Renal cortex interstitium (tissue), 11 donors: ENCODE data around the gene DUSP2. TPM values are rescaled to one million over a fixed set of nuclear protein-coding genes. Genes with fewer than 3 reads are reported as not detected.
"Not testable (repeated sequence)": the region's sequence is repeated elsewhere in the genome, so short reads cannot be mapped to it uniquely, and the experiment has no call there.

ENCODE experiments used
- DNase-seq, 11 donors: peaks; one replicate each; pipeline ENCODE4 v3.0.0-alpha.2; 2013; ENCODE audit warnings: low read depth in 9 of 11, low spot score in 4 of 11; ENCODE audit errors: extremely low read depth in 1 of 11
- polyA plus RNA-seq, 3 donors: library from polyadenylated mRNA; unstranded; fragments of 120-200 nt; gene quantifications; one replicate each; pipeline ENCODE4 v1.2.1, GENCODE V29; 2013; ENCODE audit not compliant: insufficient read length in 3 of 3

The DUSP2 gene
- polyA plus RNA-seq, 3 donors: 2.1 to 8.9 (median 2.9) TPM

DNA sequence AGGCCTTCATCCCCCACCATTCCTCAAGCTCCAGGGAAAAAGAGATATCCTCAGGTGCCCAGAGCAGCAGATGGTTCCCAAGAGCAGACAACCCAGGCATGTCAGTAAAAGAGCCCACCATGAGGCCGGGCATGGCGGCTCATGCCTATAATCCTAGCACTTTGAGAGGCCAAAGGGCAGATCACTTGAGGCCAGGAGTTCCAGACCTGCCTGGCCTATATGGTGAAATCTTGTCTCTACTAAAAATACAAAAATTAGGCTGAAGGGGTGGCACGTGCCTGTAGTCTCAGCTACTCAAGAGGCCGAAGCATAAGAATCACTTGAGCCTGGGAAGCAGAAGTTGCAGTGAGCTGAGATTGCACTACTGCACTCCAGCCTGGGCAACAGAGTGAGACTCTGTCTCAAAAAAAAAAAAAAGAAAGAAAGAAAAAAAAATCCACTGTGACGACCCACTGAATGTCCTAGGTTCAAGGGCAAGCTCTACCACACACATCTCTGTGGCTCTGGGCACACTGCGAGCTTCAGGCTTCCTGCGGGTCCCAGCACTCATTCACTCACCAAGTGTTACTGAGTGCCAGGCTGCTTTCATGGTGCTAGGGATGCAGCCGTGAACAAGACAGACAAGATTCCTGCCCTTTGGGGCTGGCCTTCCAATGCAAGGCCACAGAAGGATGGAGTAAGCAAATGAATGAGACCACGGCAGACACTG lies 6.5 kb upstream of the DUSP2 start:
- no peak for DNase-seq

DNA sequence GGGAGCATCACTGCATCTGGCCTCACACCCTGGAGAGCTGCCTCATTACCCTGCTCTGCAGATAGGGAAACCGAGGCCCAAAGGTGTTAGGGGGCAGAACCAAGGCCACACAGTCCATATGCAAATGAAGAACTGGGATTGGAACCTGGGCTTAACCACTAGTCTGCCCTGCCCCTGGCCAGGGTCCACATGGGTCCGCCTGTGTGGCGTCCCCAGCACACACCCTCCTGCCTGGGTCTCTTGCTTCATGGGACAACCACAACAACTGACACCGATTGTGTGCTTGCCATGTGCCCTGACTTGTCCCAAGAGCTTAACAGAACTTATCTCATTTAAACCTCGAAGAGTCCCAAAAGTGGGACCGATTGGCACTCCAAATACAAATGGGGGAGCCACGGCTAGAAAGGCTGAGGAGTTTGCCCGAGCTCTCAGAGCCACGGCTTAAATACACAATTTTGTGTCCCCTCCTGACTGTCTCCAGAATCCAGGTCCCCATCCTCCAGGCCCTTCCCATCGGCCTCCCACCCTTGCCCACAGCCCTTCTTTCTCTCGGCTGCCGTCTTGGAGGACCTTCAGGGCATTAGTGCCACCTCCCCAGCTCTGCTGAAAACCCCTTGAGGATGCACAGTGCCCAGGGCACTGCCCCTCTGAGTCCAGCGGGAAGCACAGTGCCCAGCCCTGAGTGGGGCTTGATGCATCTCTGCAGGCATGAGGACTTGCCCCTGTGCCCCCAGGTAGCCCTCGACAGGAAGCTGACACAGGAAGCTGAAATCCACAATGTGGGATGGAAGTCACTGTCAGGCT lies 5.8 kb upstream of the DUSP2 start:
- DNase-seq: no peak

DNA sequence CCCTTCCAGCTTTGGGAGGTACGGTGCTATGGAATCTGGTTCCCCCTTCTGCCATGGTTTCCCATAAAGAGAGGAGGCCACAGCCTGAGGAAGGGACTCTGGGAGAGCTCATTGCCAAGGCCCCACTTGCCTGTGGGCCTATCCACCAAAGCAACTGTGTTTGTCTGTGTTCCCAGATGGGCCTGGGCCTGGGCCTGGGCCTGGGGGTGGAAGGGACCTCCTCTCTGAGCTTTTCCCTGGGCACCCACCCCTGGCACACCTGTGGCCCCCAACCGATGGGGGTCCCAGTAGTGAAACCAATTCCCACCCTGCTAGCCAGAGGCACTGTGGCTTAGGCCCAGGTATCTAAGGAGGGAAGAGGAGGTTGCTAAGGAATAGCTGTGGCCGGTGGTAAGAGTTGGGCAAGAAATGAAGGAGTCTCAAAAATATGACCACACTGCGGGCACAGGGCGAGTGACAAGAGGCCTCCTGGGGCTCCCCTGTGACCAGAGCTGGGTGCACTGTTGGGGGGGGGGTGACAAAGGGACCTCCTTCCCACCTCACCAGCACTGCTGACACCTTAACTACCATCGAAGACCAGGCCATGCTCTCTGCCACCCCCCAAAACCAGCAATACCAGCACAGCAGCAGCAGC lies 4.9 kb upstream of the DUSP2 start:
- DNase-seq: no peak

DNA sequence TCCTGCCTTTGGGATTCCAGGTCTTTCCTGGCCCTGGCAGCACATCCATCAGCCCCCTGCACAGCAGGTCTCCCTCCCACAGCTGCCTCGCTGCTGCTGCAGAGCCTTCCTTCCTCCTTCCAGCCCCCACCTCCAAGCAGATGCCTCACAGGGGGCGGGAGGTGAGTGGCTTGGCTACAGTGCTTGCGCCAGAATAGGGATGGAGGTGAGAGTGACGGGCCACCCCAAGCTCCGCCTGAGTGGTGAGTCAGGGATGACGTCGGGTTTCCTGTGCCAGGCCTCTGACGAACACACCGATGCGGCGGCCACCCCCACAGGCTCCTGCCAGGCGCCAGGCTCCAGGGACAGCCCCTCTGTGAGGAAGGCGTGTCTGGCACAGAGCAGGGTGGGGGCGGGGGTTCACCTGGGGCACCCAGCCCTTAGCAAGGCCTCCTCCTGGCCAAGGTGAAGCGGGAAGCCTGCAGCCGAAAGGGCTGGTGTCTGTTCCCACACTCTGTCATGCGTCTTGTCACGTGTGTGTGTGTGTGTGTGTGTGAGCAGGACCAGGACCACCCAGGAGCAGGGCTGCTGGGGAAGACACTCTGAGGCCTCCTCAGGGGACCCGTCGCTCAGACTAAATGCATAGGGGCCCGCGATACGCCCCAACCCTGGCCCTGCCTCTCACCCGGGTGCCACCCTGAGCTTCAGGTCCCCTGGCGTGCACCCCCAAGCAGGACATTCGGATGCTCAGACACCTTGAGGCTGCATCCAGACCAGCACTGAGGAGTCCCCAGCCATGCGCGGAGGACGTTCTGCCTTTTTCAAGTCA lies 3.4 kb upstream of the DUSP2 start:
- DNase-seq: peak in 7 of 11 donors; percentile 67 to 77 (median 70)

DNA sequence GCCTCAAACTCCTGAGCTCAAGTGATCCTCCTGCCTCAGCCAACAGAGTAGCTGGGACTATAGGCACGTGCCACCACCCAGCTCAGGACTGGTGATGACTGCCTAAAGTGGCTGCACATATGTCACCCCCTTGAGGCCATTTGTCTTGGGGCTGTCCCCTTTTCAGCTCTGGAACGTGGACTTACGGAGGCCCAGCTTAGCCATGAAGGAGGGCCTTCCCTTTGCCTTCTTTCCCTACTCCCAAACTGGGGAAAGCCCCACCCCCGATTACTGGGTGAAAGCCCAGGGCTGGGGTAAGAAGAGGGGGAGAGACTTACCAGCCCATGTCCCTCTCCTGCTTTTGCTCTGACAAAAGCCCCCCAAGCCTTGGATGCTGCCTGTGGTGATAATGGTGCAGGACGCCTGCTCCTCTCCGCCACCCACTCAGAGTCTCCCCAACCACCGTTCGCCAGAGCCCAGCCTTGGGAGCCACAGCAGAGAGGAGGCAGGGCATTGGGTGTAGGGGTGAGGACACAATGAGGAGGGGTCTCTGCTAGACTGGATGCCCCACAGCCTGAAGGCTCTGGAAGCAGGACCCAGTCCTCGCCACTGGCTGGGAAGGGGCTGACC lies 2.5 kb upstream of the DUSP2 start:
- DNase-seq: no peak

DNA sequence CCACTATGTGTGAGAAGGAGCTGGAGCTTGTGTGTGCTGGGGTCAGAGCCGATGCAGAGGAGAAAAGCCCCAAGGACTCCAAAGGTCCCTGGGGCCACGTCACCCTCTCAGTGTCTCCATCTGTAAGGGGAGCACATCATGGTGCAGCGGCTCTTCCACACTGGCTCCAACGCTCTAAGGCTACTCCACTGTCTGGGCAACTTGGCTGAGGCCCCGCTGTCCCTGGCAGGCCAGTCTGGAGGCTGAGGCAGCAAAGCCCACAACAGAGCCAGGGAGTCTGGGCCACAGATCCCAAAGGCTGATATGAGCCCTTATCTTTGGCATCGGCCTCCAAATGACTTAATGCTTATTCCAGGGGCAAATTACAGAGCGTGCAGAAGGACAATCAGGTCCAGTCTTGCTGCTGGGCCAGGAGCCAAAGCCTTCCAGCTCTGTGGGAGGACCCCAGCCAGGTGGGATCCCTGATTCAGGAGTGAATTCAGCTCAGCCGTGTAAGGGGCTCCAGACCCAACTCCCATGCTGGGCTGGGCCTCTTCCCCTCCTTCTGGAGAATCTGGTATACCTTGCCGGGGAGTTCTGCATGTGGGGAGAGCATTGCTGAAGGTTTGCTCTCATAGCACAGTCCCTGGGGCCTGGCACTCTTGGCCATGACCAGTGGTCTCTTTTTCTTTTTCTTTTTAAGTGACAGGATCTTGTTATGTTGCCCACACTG lies 1.8 kb upstream of the DUSP2 start:
- DNase-seq: no peak

DNA sequence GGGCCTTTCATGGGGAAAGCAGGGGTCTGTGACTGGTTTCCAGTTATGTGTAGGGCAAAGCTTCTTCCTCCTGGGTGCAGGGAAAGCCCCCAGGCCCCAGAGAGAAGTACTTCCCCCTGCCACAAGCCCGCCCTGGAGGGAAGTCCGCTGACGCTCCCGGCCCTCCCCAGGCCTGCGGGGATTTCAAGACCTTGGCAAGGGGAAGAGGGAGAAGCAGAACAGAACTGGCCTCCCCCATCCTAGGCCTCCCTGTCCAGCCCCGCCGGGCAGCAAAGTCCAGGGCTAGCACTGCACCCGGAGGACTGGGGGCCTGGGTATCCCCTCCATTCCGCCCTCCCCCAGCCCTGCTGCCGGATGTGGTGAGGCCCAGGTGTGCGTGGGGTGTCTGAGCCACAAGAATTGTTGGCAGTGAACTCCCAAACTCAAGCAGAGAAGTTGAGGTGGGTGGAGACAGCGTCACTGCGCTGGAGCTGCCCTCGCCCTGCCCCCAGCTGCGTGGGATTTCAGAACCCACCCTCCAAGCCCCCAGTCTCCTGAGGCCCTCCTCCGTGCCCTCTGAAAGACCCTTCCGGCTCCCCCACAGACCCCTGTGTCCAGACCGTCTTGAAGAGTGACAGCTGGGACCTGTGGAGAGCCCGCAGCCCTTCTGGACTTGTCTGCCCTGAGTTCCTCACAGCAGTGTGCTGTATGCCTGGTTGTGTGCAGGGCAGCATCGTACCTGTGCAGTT lies 1.1 kb upstream of the DUSP2 start:
- no peak for DNase-seq

DNA sequence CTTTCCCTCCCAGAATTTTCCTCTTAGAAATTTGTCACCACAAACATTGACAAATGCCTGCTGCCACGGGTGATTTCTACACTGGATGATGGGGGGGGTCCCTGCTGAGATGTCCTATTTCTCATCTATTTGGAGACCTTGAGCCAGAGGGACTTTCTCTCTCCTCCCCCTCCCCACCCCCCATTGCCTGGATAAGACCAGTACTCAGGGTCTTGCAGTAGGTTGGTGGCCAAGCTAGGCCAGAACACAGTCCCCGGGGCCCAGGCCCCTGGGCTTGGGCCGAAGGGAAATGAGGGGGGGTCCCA lies 560 bp upstream of the DUSP2 start:
- no peak for DNase-seq

DNA sequence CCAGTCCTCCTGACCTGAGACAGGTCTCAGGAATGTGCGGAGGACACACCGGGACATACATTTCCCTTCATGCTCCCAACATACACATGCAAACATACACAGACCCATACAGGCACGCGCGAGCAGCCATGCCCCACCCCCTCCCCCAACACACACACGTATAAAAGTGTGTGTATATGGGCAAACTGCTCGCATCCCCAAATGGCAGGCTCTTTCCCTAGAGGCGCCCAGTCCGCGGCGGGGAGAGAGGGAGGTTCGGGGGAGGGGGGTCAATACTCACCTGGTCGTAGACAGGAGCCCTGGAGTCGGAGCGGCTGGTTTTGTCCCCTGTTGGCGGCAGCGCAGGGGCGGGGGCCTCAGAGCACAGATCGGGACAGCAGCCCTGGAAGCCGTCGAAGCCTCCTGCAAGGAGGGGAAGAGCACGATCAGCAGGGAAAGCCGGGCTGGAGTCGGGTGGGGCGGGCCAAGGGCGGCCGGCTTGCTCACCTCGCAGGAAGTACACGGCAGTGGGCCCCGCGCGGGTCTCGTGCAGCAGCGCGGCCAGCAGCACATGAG lies 682 bp downstream of the DUSP2 start:
- no peak for DNase-seq

DNA sequence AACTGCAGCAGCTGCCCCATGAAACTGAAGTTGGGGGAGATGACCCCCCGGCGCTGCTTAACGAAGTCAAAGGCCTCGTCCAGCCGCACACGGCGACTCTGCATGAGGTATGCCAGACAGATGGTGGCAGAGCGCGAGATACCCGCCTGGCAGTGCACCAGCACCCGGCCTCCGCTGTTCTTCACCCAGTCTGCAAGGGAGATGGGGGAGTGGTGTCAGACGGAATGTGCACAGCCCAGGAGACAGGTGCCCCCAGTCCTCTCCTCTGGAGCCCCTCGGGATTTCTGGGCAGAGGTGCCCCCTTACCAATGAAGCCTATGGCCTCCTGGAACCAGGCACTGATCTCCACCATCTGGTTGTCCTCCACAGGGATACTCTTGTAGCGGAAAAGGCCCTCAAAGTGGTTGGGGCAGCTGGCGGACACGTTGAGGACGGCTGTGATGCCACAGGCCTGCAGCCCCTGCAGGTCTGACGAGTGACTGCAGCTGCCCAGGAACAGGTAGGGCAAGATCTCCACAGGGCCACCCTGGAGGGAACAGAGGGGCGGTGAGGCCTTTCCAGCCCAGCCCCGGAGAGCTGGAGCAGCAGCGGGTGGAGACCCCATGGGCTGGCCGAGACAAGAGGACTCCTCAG lies 1.3 kb downstream of the DUSP2 start:
- DNase-seq: no peak

DNA sequence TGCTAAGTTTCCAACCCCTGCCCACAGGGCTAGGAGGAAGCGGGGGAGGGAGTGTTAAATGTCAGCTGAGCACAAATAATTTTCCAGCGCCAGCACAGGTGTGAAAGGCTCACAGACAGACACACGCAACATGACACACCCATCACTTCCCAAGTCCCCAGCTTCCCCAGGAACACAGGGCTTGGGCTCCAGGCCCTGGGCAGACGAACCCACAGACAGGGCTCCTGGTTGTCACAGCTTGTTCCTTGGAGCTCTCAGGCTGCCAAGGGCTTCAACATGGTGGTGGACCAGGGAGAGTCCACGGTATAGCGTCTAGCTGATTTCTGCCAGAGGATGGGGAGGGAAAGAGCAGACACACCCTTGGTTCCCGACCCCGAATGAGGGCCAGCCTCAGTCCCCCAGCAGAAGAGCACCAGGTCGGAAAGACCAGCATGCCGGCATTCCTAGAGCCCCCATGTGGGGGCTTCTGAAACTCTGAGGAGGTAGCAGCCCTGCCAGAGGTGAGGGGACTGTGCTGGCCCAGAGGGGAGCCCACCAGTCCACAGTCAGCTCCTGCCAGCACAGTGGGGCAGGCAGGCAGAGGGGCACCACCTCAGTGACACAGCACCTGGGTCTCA lies 1.9 kb downstream of the DUSP2 start:
- no peak for DNase-seq

DNA sequence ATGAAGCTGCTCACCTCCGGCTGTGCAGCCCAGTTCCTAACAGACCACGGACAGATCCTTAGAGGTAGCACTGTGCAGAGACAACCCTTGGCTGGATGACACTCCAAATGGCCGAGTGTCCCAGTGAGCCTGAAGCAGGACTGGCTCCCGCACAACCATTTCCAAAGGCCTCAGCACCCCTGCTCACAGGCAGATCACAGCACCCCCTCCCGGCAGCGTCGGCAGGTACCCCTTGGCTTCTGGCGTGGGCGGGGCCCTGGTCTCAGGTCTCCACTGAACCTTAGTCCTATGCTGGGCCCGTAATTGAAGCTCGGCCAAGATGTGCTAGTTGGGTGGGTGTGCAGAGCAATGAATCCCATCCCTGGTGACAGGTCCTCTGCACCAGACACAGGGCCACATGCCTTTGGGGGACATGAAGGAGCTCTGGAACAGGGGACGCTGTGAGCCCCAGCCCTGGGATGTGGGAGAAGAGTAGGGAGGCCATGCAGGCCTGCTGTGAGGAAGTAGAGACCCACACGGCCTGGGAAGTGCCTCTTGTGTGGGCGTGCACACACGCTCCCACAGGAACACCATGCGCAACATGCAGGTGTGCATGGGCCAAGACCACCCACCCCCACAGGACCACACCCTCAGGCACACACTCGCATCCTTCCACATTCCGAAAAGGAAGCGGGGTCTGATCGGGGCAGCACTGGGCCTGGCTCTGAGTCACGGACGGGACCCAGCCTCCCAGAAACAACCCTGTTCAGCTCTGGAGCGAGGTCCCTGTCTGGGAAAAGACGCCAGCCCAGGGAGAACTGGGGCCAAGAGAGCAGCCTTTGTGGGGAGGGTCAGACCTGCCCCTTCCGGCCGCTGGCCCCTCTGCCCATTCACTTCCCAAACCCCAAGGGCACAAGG lies 2.8 kb downstream of the DUSP2 start:
- DNase-seq: no peak

DNA sequence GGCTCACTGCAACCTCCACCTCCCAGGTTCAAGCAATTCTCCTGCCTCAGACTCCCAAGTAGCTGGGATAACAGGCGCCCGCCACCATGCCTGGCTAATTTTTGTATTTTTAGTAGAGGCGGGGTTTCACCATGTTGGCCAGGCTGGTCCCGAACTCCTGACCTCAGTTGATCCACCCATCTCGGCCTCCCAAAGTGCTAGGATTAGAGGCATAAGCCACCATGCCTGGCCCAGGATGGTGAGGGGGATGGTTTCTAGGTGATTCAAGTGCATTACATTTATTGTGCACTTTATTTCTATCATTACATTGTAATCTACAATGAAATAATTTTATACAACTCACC lies 3.6 kb downstream of the DUSP2 start:
- DNase-seq: not testable (repeated sequence)

DNA sequence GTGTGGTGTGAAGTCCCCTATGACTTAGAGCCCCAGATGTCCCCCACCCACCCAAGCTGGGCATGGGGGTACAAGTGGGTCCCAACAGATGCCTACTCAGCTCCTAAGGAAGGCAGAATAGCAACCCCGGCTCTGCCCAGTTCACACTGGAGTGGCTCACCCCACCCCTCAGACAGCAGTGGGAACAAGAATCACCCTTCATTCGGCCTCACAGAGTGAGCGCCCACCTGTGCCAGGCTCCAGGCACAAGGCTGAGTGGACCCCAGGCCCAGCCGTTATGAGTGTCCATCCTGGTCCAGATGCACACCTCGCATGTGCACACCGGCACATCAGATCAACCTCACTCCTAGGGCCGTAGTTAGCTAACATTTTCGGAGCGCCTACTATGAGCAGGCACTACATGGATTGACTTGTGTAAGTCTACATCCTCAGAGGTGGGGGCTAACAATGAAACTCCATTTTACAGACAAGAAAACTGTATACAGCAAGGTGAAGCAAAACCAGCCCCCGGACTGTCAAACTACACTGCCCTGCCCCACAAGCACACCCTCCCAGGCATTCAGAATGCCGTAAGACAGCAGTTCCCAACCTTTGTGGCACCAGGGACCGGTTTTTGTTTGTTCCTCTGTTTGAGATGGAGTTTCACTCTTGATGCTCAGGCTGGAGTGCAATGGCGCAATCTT lies 4.2 kb downstream of the DUSP2 start:
- no peak for DNase-seq

DNA sequence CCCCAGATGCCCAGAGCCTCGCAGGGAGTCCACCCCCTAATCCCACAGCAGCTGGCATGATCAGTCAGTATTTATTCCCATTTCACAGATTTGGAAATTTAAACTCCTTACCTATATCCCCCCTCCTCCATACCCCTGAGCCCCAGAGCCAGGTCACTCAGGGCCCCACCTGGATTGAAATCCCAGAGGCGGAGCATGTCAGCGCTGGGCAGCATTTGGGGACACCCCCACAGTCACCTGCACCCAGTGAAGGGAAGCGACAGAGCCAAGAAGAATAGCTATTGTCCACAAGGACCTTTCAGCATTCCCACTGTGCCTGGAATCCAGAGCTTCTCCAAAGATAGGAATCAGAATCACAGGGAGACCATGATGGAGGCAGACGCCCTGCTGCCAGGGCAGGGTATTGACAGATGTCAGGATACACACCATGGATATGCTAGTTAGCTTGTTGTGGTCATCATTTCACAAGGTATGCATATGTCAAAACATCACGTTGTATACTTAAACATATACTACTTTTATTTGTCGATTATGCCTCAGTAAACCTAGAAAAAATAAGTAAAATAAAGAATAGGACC lies 6.0 kb downstream of the DUSP2 start:
- no peak for DNase-seq
